Heart left ventricle (tissue), 13 donors: ENCODE measurements around the gene GHDC.

Source experiments
- CTCF ChIP-seq, 12 donors: fragments of 200-600 bp; sonication (generic) in 4 of 12; IDR thresholded peaks; one replicate each; pipeline versions ENCODE4 v1.5.0 to v1.8.0; 2018 to 2022; ENCODE audit warnings: antibody characterized with exemption in 12 of 12, mild to moderate bottlenecking in 5 of 12
- POLR2A ChIP-seq, 2 donors: fragments of 450-650 bp; IDR thresholded peaks; one replicate each; pipeline ENCODE4 v1.6.1; 2017; ENCODE audit warnings: antibody characterized with exemption in 2 of 2, mild to moderate bottlenecking in 2 of 2, moderate library complexity in 2 of 2
- donor health status: ischemic (EF 13 %, LVEDD 7.1; RV severe dilation, severe dysfunction).
- donor health status: DM: no; HTN: yes; CAD: no.
- donor health status: DM: no; HTN: no; CAD: no.
- donor health status: ischemic (EF 25% LVEDD 6.9; RV normal size, moderate dysfunction).
- donor health status: ischemic (EF 25% LVEDD 5.7; RV mildly dilated, moderate dysfunction).
- donor health status: ischemic (EF 35%, LVEDD 5.7; RV mildly dilated, moderate dysfunction).
- donor health status: nonischemic (EF 11% LVEDD 7.7; RV severe dilation, severe dysfunction).
- donor health status: DM: yes; HTN: yes; CAD: no.
- donor health status: PGD.
- donor health status: ischemic (EF 29% LVEDD 5.4; RV normal size, mild dysfunction).
- donor health status: nonischemic (EF 23%, LVEDD 6.1; RV moderate dilation, normal function).

- peak in 1 of 12 donors; percentile 14 for TF ChIP-seq CTCF (IDR thresholded peaks at IDR 0.05)
- TF ChIP-seq POLR2A (IDR thresholded peaks at IDR 0.05), result no peak
Observed at GRCh38 chr17:42171831-42172230, 22.5 kb downstream of the GHDC start.
